SK-N-SH (cell line): ENCODE results near the gene SPRY1. TPM values are rescaled to one million over a fixed set of nuclear protein-coding genes. Genes with fewer than 3 reads are reported as not detected.

Experiments used
- CTCF ChIA-PET: fragments of 300-600, 350-600 bp; formaldehyde crosslinking; extraction: SDS; loops from one replicate; lab custom pipeline; 2021; lab: Yijun Ruan, JAX
- POLR2A ChIA-PET: fragments of 350-600 bp; sonication (Branson Sonifier 250); formaldehyde crosslinking; extraction: SDS; loops from one replicate; lab custom pipeline; 2020; ENCODE audit warnings: antibody characterized with exemption, inconsistent platforms; lab: Yijun Ruan, JAX
- DNase-seq: peaks from one replicate; pipeline ENCODE4 v3.0.0; 2012
- H2AFZ ChIP-seq: fragments of 200-600 bp; sonication (generic); 2 replicates; pipeline ENCODE4 v1.8.1; 2016; ENCODE audit warnings: antibody characterized with exemption, mild to moderate bottlenecking, low read depth
- H3F3A ChIP-seq: fragments of 200-600 bp; sonication (generic); replicated peaks from 2 replicates; pipeline ENCODE3; 2016; ENCODE audit warnings: antibody characterized with exemption, mild to moderate bottlenecking; ENCODE audit not compliant: insufficient read depth
- H3K27ac ChIP-seq, 2 experiments: fragments of 200-500 bp in 1 of 2; fragments of 200-600 bp in 1 of 2; sonication (Bioruptor generic) in 1 of 2; sonication (generic), shearing (Covaris generic) in 1 of 2; 2 replicates each; pipeline versions ENCODE4 v1.5.1 to v1.6.1; 2014 to 2016; ENCODE audit warnings: low read depth in 2 of 2, inconsistent platforms in 1 of 2, low read length in 1 of 2, mild to moderate bottlenecking in 1 of 2, mixed read lengths in 1 of 2
- H3K27me3 ChIP-seq: fragments of 200-600 bp; sonication (generic), shearing (Covaris generic); 2 replicates; pipeline ENCODE4 v1.6.1; 2016; ENCODE audit warnings: mixed run types; ENCODE audit not compliant: insufficient read depth
- H3K36me3 ChIP-seq, 2 experiments: fragments of 200-500 bp in 1 of 2; fragments of 200-600 bp in 1 of 2; sonication (Bioruptor generic) in 1 of 2; sonication (generic) in 1 of 2; replicated peaks in 1 of 2; 2 replicates each; pipeline versions ENCODE3 to v1.5.1; 2014 to 2016; ENCODE audit warnings: low read length in 1 of 2, mild to moderate bottlenecking in 1 of 2; ENCODE audit not compliant: insufficient read depth in 2 of 2, control insufficient read depth in 1 of 2
- H3K4me1 ChIP-seq, 2 experiments: fragments of 200-500 bp in 1 of 2; fragments of 200-600 bp in 1 of 2; sonication (Bioruptor generic) in 1 of 2; sonication (generic), shearing (Covaris generic) in 1 of 2; 2 replicates each; pipeline versions ENCODE4 v1.5.1 to v1.6.1; 2014 to 2016; ENCODE audit warnings: low read depth in 1 of 2, low read length in 1 of 2, mixed run types in 1 of 2; ENCODE audit not compliant: insufficient read depth in 2 of 2, control insufficient read depth in 1 of 2
- H3K4me2 ChIP-seq: fragments of 200-600 bp; sonication (generic), shearing (Covaris generic); 2 replicates; pipeline ENCODE4 v1.6.1; 2017; ENCODE audit warnings: mixed run types
- H3K4me3 ChIP-seq, 2 experiments: fragments of 200-500 bp in 1 of 2; fragments of 200-600 bp in 1 of 2; sonication (Bioruptor generic) in 1 of 2; sonication (generic), shearing (Covaris generic) in 1 of 2; 2 replicates each; pipeline versions ENCODE4 v1.5.1 to v1.8.1; 2014 to 2016; ENCODE audit warnings: low read depth in 2 of 2, inconsistent platforms in 1 of 2, low read length in 1 of 2, mild to moderate bottlenecking in 1 of 2, mixed read lengths in 1 of 2, moderate library complexity in 1 of 2
- H3K79me2 ChIP-seq: fragments of 200-600 bp; sonication (generic); 2 replicates; pipeline ENCODE4 v1.8.1; 2017; ENCODE audit warnings: mild to moderate bottlenecking; ENCODE audit not compliant: insufficient read depth
- H3K9ac ChIP-seq: fragments of 200-600 bp; sonication (generic); 2 replicates; pipeline ENCODE4 v1.6.1; 2017; ENCODE audit warnings: mixed run types
- H3K9me2 ChIP-seq: fragments of 200-600 bp; sonication (generic); 2 replicates; pipeline ENCODE4 v1.6.1; 2017; ENCODE audit warnings: mixed run types
- H3K9me3 ChIP-seq: fragments of 200-600 bp; sonication (generic); 2 replicates; pipeline ENCODE4 v1.6.1; 2017; ENCODE audit warnings: mixed run types, mild to moderate bottlenecking, moderate library complexity
- H4K20me1 ChIP-seq: fragments of 200-600 bp; sonication (generic); 2 replicates; pipeline ENCODE4 v1.6.1; 2017; ENCODE audit warnings: mild to moderate bottlenecking, mixed run types; ENCODE audit not compliant: insufficient read depth
- EP300 ChIP-seq, 2 experiments: IDR thresholded peaks; 2 replicates each; pipeline versions ENCODE4 v1.4.0 to v1.6.1; 2012; ENCODE audit warnings: borderline replicate concordance in 1 of 2, low read depth in 1 of 2, low read length in 1 of 2
- FOSL2 ChIP-seq: IDR thresholded peaks from 2 replicates; pipeline ENCODE4 v1.4.0; 2012; ENCODE audit warnings: low read depth, mild to moderate bottlenecking, moderate library complexity, borderline replicate concordance
- GATA2 ChIP-seq: sonication (generic); formaldehyde crosslinking; IDR thresholded peaks from 2 replicates; pipeline ENCODE4 v1.5.0; 2020; ENCODE audit warnings: mild to moderate bottlenecking, missing genetic modification reagents
- MEF2A ChIP-seq: IDR thresholded peaks from 2 replicates; pipeline ENCODE4 v1.4.0; 2012; ENCODE audit warnings: low read depth, borderline replicate concordance
- MXI1 ChIP-seq: IDR thresholded peaks from 2 replicates; pipeline ENCODE4 v1.6.1; 2012; ENCODE audit warnings: mild to moderate bottlenecking, low read depth, low read length, improper control_type of control experiment
- RAD21 ChIP-seq: IDR thresholded peaks from 2 replicates; pipeline ENCODE4 v1.6.1; 2012; ENCODE audit warnings: mild to moderate bottlenecking, low read length
- RCOR1 ChIP-seq: fragments of 150-350 bp; IDR thresholded peaks from 2 replicates; pipeline ENCODE4 v1.6.1; 2017; ENCODE audit warnings: antibody characterized with exemption, low read length
- TCF12 ChIP-seq: IDR thresholded peaks from 2 replicates; pipeline ENCODE4 v1.4.0; 2012
- YY1 ChIP-seq: IDR thresholded peaks from 2 replicates; pipeline ENCODE4 v1.4.0; 2012; ENCODE audit warnings: low read depth, mild to moderate bottlenecking
- WGBS: methylation state at CpG from one replicate; pipeline ENCODE4 v1.1.6; 2017; ENCODE audit warnings: low lambda C conversion rate; 5-methylcytosine and 5-hydroxymethylcytosine counted together
- polyA plus RNA-seq, 3 experiments: library from polyadenylated mRNA; depleted of rRNA; stranded (reverse); fragments of >200 nt; gene quantifications; 2 replicates each; pipeline ENCODE4 v1.2.3, GENCODE V29; 2012
- TF ChIP-seq, protein P1 (sequence below): IDR thresholded peaks from 2 replicates; pipeline ENCODE4 v1.6.1; 2012; ENCODE audit warnings: mild to moderate bottlenecking, low read depth, low read length, moderate library complexity

Gene SPRY1
- polyA plus RNA-seq, 1 of the 3 experiments (the other 2 are of a cell fraction), result 12.4 TPM

DNA sequence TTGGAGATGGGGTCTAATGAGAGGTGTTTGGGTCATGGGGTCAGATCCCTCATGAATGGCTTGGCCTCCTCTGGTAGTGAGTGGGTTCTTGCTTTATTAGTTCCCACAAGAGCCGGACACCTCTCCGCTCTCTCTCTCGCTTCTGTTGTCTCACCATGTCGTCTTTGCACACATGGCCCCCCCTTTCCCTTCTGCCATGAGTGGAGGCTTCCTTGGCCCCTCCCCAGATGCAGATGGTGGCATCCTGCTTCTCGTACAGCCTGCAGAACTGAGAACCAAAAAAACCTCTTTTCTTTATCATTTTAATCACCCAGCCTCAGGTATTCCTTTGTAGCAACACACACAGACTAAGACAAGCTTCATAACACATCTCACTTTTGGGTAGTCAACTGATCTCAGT is 49.6 kb upstream of the SPRY1 start:
- Histone ChIP-seq H3K9ac (no peak overlapping the region), H2AFZ (no peak overlapping the region), H3K9me2 (no peaks in the 10 kb centered on the region), H3K27ac (no peak overlapping the region), H3K4me1 (no peaks in the 10 kb centered on the region; a peak in 1 of 4 replicates), H3F3A (no peaks in the 10 kb centered on the region), H3K4me3 (no peak overlapping the region), H3K9me3 (no peaks in the 10 kb centered on the region), H3K4me2 (no peak overlapping the region), H3K36me3 (no peaks in the 10 kb centered on the region), H3K27me3 (no peaks in the 10 kb centered on the region), H3K79me2 (no peaks in the 10 kb centered on the region), H4K20me1 (no peaks in the 10 kb centered on the region)
- no peak for TF ChIP-seq MEF2A
- no peak for TF ChIP-seq GATA2
- no peak for TF ChIP-seq TCF12
- TF ChIP-seq FOSL2, result no peak
- no peak for TF ChIP-seq EP300 (IDR thresholded peaks at IDR 0.05; ENCODE audit: borderline replicate concordance in 1 of 2, low read depth in 1 of 2, low read length in 1 of 2)
- no peak for TF ChIP-seq RAD21
- no peak for TF ChIP-seq MXI1
- no peak for TF ChIP-seq YY1
- 87% methylated on average over 5 of the region's 5 CpGs for WGBS
- POLR2A ChIA-PET, result no interaction called here
- no peak for DNase-seq
- CTCF ChIA-PET, result interaction anchor here (1.1 kb wide), 1 partner anchor 244 kb away, joined by 3 read pairs; no protein-coding TSS in a partner anchor

GRCh38 chr4:123348946-123349345 is 47.6 kb upstream of the SPRY1 start:
- Histone ChIP-seq H3K9me2 (no peaks in the 10 kb centered on the region), H3K79me2 (no peaks in the 10 kb centered on the region), H3K27me3 (no peaks in the 10 kb centered on the region), H3K4me1 (peaks cover 0 to 6% of the 10 kb centered on the region in 2 experiments; a peak in 2 of 4 replicates), H2AFZ (no peak overlapping the region), H3F3A (no peaks in the 10 kb centered on the region), H3K27ac (no peak overlapping the region), H3K9me3 (no peaks in the 10 kb centered on the region), H3K36me3 (no peaks in the 10 kb centered on the region), H4K20me1 (no peaks in the 10 kb centered on the region), H3K4me3 (no peak overlapping the region), H3K4me2 (no peak overlapping the region), H3K9ac (no peak overlapping the region)
- 88% methylated on average over 4 of the region's 4 CpGs for WGBS
- no peak for TF ChIP-seq MXI1
- no peak for TF ChIP-seq RCOR1
- DNase-seq, result no peak
- CTCF ChIA-PET, result no interaction called here
- POLR2A ChIA-PET, result no interaction called here

DNA sequence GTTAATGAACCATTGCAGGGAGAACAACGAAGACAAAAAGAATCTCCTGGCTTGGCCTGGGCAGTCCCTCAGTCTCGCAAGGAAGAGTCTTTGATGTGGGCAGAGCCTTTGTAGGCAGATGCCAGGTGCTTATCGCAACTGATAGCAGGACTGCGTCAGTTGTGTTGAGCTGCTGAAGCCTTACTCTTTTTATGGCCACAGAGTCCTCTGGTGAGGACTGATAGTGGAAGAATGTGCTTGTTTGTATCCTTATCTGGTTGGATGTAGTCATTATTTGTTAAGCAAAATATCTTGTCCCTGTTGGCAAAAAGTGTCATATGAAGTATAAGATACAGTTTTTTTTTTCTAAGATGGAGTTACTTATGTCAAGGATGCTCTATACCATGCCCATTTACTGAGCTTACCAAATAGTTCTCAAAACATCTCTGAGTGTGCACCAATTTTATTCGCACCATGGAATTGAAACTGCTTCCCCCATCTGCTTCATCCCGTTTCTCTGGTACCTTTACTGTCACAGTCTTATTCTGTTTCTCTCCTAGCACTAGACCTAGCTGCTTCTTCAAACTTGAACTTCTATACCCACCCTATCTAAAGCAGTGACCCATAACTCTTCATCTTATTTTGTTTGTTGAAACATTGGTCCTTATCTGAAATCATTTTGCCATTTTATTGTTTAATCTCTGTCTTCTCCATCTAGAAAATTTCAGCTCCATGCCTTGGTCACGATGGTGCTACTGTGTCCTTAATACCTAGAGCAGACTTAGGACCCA is 47.0 kb upstream of the SPRY1 start:
- H2AFZ ChIP-seq, result no peak overlapping the region
- H3K27me3 ChIP-seq, result no peaks in the 10 kb centered on the region
- no peak overlapping the region for H3K4me3 ChIP-seq
- H3K79me2 ChIP-seq, result no peaks in the 10 kb centered on the region
- CTCF ChIA-PET, result no interaction called here
- H3K4me1 ChIP-seq, result peaks cover 0 to 6% of the 10 kb centered on the region in 2 experiments; a peak in 2 of 4 replicates
- TF ChIP-seq, protein P1, sequence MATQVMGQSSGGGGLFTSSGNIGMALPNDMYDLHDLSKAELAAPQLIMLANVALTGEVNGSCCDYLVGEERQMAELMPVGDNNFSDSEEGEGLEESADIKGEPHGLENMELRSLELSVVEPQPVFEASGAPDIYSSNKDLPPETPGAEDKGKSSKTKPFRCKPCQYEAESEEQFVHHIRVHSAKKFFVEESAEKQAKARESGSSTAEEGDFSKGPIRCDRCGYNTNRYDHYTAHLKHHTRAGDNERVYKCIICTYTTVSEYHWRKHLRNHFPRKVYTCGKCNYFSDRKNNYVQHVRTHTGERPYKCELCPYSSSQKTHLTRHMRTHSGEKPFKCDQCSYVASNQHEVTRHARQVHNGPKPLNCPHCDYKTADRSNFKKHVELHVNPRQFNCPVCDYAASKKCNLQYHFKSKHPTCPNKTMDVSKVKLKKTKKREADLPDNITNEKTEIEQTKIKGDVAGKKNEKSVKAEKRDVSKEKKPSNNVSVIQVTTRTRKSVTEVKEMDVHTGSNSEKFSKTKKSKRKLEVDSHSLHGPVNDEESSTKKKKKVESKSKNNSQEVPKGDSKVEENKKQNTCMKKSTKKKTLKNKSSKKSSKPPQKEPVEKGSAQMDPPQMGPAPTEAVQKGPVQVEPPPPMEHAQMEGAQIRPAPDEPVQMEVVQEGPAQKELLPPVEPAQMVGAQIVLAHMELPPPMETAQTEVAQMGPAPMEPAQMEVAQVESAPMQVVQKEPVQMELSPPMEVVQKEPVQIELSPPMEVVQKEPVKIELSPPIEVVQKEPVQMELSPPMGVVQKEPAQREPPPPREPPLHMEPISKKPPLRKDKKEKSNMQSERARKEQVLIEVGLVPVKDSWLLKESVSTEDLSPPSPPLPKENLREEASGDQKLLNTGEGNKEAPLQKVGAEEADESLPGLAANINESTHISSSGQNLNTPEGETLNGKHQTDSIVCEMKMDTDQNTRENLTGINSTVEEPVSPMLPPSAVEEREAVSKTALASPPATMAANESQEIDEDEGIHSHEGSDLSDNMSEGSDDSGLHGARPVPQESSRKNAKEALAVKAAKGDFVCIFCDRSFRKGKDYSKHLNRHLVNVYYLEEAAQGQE, result no peak
- no peak for TF ChIP-seq RCOR1
- no peaks in the 10 kb centered on the region for H3K9me2 ChIP-seq
- POLR2A ChIA-PET, result no interaction called here
- H3K4me2 ChIP-seq, result no peak overlapping the region
- H3K9me3 ChIP-seq, result no peaks in the 10 kb centered on the region
- 84% methylated on average over 7 of the region's 7 CpGs for WGBS
- no peak for DNase-seq
- no peak overlapping the region for H3K27ac ChIP-seq
- no peaks in the 10 kb centered on the region for H4K20me1 ChIP-seq
- no peaks in the 10 kb centered on the region for H3K36me3 ChIP-seq
- no peaks in the 10 kb centered on the region for H3F3A ChIP-seq
- no peak overlapping the region for H3K9ac ChIP-seq
